BE2C (cell line): ENCODE results near the gene PLXNB2.
A peak's percentile ranks its signal among the peaks of the same experiment; 100 is the strongest.
"Not testable (repeated sequence)": the region's sequence is repeated elsewhere in the genome, so short reads cannot be mapped to it uniquely, and the experiment has no call there.

Experiments
- DNase-seq: peaks from one replicate; pipeline ENCODE4 v3.0.0-alpha.2; 2020
- H3K27me3 ChIP-seq: fragments of 250-450 bp; sonication (Bioruptor Pico); 2 replicates; pipeline ENCODE4 v1.5.1; 2020; ENCODE audit warnings: mild to moderate bottlenecking
- H3K36me3 ChIP-seq: fragments of 250-450 bp; sonication (Bioruptor Pico); 2 replicates; pipeline ENCODE4 v1.5.1; 2020; ENCODE audit warnings: mild to moderate bottlenecking
- H3K4me1 ChIP-seq: fragments of 250-450 bp; sonication (Bioruptor Pico); 2 replicates; pipeline ENCODE4 v1.5.1; 2020
- H3K4me3 ChIP-seq: 2 replicates; pipeline ENCODE4 v1.5.1; 2011; ENCODE audit warnings: low read depth, low read length
- H3K9me3 ChIP-seq: fragments of 250-450 bp; sonication (Bioruptor Pico); 2 replicates; pipeline ENCODE4 v1.5.1; 2020
- CTCF ChIP-seq: IDR thresholded peaks from 2 replicates; pipeline ENCODE4 v1.5.1; 2012; ENCODE audit warnings: mild to moderate bottlenecking, low read depth, low read length

Gene PLXNB2

GRCh38 chr22:50275181-50276055 lies 32.0 kb downstream of the PLXNB2 start:
- Histone ChIP-seq H3K4me1 (peaks cover 13% of the 10 kb centered on the region), H3K4me3 (no peak overlapping the region), H3K27me3 (peaks cover 5% of the 10 kb centered on the region), H3K9me3 (no peaks in the 10 kb centered on the region), H3K36me3 (peaks cover 50% of the 10 kb centered on the region)
- no peak for DNase-seq
- TF ChIP-seq CTCF, result no peak

GRCh38 chr22:50274771-50275170 lies 32.7 kb downstream of the PLXNB2 start:
- H3K27me3 ChIP-seq, result peaks cover 5% of the 10 kb centered on the region
- no peak for TF ChIP-seq CTCF
- no peak for DNase-seq
- H3K9me3 ChIP-seq, result no peaks in the 10 kb centered on the region
- peaks cover 44% of the 10 kb centered on the region for H3K36me3 ChIP-seq
- peaks cover 13% of the 10 kb centered on the region for H3K4me1 ChIP-seq
- no peak overlapping the region for H3K4me3 ChIP-seq

- H3K4me1 ChIP-seq, result peaks cover 17% of the 10 kb centered on the region
- no peaks in the 10 kb centered on the region for H3K9me3 ChIP-seq
- peak; percentile 75 for DNase-seq
- H3K27me3 ChIP-seq, result peaks cover 5% of the 10 kb centered on the region
- H3K4me3 ChIP-seq, result no peak overlapping the region
- peak; percentile 50 for TF ChIP-seq CTCF
- H3K36me3 ChIP-seq, result peaks cover 39% of the 10 kb centered on the region
These were observed 33.1 kb downstream of the PLXNB2 start for GRCh38 chr22:50274311-50274710.

- H3K9me3 ChIP-seq, H3K27me3 ChIP-seq, H3K4me3 ChIP-seq, DNase-seq: not testable (repeated sequence)
- Histone ChIP-seq H3K36me3 (peaks cover 34% of the 10 kb centered on the region), H3K4me1 (peaks cover 17% of the 10 kb centered on the region)
These were observed 33.7 kb downstream of the PLXNB2 start for GRCh38 chr22:50273781-50274180.

GRCh38 chr22:50273352-50273751 lies 34.1 kb downstream of the PLXNB2 start:
- Histone ChIP-seq H3K36me3 (peaks cover 30% of the 10 kb centered on the region), H3K4me1 (peaks cover 17% of the 10 kb centered on the region)
- DNase-seq, result peak; percentile 38
- not testable (repeated sequence) for H3K4me3 ChIP-seq, H3K9me3 ChIP-seq, H3K27me3 ChIP-seq
- TF ChIP-seq CTCF, result peak; percentile 26; the same call in 1 of the 2 replicates

- H3K9me3 ChIP-seq, result no peaks in the 10 kb centered on the region
- no peak for TF ChIP-seq CTCF
- H3K4me1 ChIP-seq, result peaks cover 17% of the 10 kb centered on the region
- H3K4me3 ChIP-seq, result no peak overlapping the region
- H3K36me3 ChIP-seq, result peaks cover 18% of the 10 kb centered on the region
- peaks cover 5% of the 10 kb centered on the region for H3K27me3 ChIP-seq
- peak; percentile 57 for DNase-seq
These were observed 35.2 kb downstream of the PLXNB2 start for GRCh38 chr22:50272044-50272802.
